Measurements from ENCODE around the gene CFAP410. TPM values are rescaled to one million over a fixed set of nuclear protein-coding genes. Genes with fewer than 3 reads are reported as not detected.
"Not testable (repeated sequence)": the region's sequence is repeated elsewhere in the genome, so short reads cannot be mapped to it uniquely, and the experiment has no call there.

The CFAP410 gene
- total RNA-seq, 4 donors from 2014 or later: 20.5 to 50.6 (median 39.9) TPM

- Histone ChIP-seq H3K36me3 (no peaks in the 10 kb centered on the region), H3K9me3 (no peaks in the 10 kb centered on the region), H3K27me3 (no peaks in the 10 kb centered on the region), H3K4me3 (no peak overlapping the region), H3K4me1 (peaks cover 0 to 4% (median 0%) of the 10 kb centered on the region in 4 donors), H3K27ac (no peak overlapping the region)
- peak in 2 of 3 donors; percentile 36 to 42 for DNase-seq
- TF ChIP-seq POLR2A (IDR thresholded peaks at IDR 0.05) (no peak), CTCF (IDR thresholded peaks at IDR 0.05) (no peak)
These were observed 27.5 kb upstream of the CFAP410 start for GRCh38 chr21:44366586-44367211.

- Histone ChIP-seq H3K36me3 (no peaks in the 10 kb centered on the region), H3K9me3 (no peaks in the 10 kb centered on the region), H3K4me3 (no peak overlapping the region), H3K4me1 (peaks cover 0 to 4% (median 0%) of the 10 kb centered on the region in 4 donors), H3K27me3 (no peaks in the 10 kb centered on the region), H3K27ac (no peak overlapping the region)
- no peak for TF ChIP-seq POLR2A (IDR thresholded peaks at IDR 0.05)
- TF ChIP-seq CTCF (IDR thresholded peaks at IDR 0.05): no peak
- peak in 1 of 3 donors; percentile 36 for DNase-seq
These were observed 26.9 kb upstream of the CFAP410 start for GRCh38 chr21:44365967-44366585.

- peaks cover 0 to 4% (median 0%) of the 10 kb centered on the region in 4 donors for H3K4me1 ChIP-seq
- no peaks in the 10 kb centered on the region for H3K9me3 ChIP-seq
- H3K27ac ChIP-seq: no peak overlapping the region
- no peak overlapping the region for H3K4me3 ChIP-seq
- no peak for TF ChIP-seq CTCF (IDR thresholded peaks at IDR 0.05)
- TF ChIP-seq POLR2A (IDR thresholded peaks at IDR 0.05): no peak
- no peaks in the 10 kb centered on the region for H3K27me3 ChIP-seq
- no peaks in the 10 kb centered on the region for H3K36me3 ChIP-seq
- DNase-seq: peak in 2 of 3 donors; percentile 33 to 36
These were observed 26.2 kb upstream of the CFAP410 start for GRCh38 chr21:44365251-44365966.

- Histone ChIP-seq H3K27ac (no peak overlapping the region), H3K27me3 (no peaks in the 10 kb centered on the region), H3K4me3 (no peak overlapping the region), H3K36me3 (no peaks in the 10 kb centered on the region), H3K9me3 (no peaks in the 10 kb centered on the region), H3K4me1 (no peaks in the 10 kb centered on the region)
- no peak for TF ChIP-seq POLR2A (IDR thresholded peaks at IDR 0.05)
- no peak for TF ChIP-seq CTCF (IDR thresholded peaks at IDR 0.05)
- DNase-seq: peak in 2 of 3 donors; percentile 33 to 40
These were observed 25.2 kb upstream of the CFAP410 start for GRCh38 chr21:44364151-44365053.

GRCh38 chr21:44363278-44363677 lies 24.1 kb upstream of the CFAP410 start:
- no peaks in the 10 kb centered on the region for H3K36me3 ChIP-seq
- H3K27me3 ChIP-seq: no peaks in the 10 kb centered on the region
- no peaks in the 10 kb centered on the region for H3K4me1 ChIP-seq
- no peaks in the 10 kb centered on the region for H3K9me3 ChIP-seq
- DNase-seq: no peak
- H3K4me3 ChIP-seq: no peak overlapping the region
- H3K27ac ChIP-seq: no peak overlapping the region
- no peak for TF ChIP-seq CTCF (IDR thresholded peaks at IDR 0.05)
- no peak for TF ChIP-seq POLR2A (IDR thresholded peaks at IDR 0.05)

- not testable (repeated sequence) for H3K27me3 ChIP-seq, H3K27ac ChIP-seq, H3K4me3 ChIP-seq, H3K9me3 ChIP-seq, H3K36me3 ChIP-seq, H3K4me1 ChIP-seq, DNase-seq
These were observed 22.7 kb upstream of the CFAP410 start for GRCh38 chr21:44361903-44362302.

Measured in Peyer's patch (tissue), 4 donors.